ENCODE measurements around the gene BPIFB6.

Gene BPIFB6

GRCh38 chr20:33030569-33030968, 879 bp upstream of the BPIFB6 start:
- Histone ChIP-seq H3K27me3 (ENCODE audit: insufficient read depth, low read depth, severe bottlenecking) (no peaks in the 10 kb centered on the region), H3K4me3 (ENCODE audit: low read depth, low read length) (no peak overlapping the region), H3K36me3 (no peaks in the 10 kb centered on the region), H3K9me3 (ENCODE audit: severe bottlenecking) (no peaks in the 10 kb centered on the region), H3K27ac (no peak overlapping the region)
- DNase-seq: no peak
- TF ChIP-seq CTCF (IDR thresholded peaks at IDR 0.05; ENCODE audit: low read depth, low read length): no peak

GRCh38 chr20:33032555-33032954, 1.1 kb downstream of the BPIFB6 start:
- no peak overlapping the region for H3K27ac ChIP-seq
- DNase-seq: no peak
- H3K4me3 ChIP-seq (ENCODE audit: low read depth, low read length): no peak overlapping the region
- H3K9me3 ChIP-seq (ENCODE audit: severe bottlenecking): no peaks in the 10 kb centered on the region
- H3K27me3 ChIP-seq (ENCODE audit: insufficient read depth, low read depth, severe bottlenecking): no peaks in the 10 kb centered on the region
- H3K36me3 ChIP-seq: no peaks in the 10 kb centered on the region
- TF ChIP-seq CTCF (IDR thresholded peaks at IDR 0.05; ENCODE audit: low read depth, low read length): no peak

- Histone ChIP-seq H3K27ac (no peak overlapping the region), H3K27me3 (ENCODE audit: insufficient read depth, low read depth, severe bottlenecking) (no peaks in the 10 kb centered on the region), H3K9me3 (ENCODE audit: severe bottlenecking) (no peaks in the 10 kb centered on the region), H3K36me3 (no peaks in the 10 kb centered on the region), H3K4me3 (ENCODE audit: low read depth, low read length) (no peak overlapping the region)
- DNase-seq: no peak
- no peak for TF ChIP-seq CTCF (IDR thresholded peaks at IDR 0.05; ENCODE audit: low read depth, low read length)
Observed at GRCh38 chr20:33033381-33033780, 1.9 kb downstream of the BPIFB6 start.

- DNase-seq: no peak
- TF ChIP-seq CTCF (IDR thresholded peaks at IDR 0.05; ENCODE audit: low read depth, low read length): no peak
- Histone ChIP-seq H3K36me3 (no peaks in the 10 kb centered on the region), H3K4me3 (ENCODE audit: low read depth, low read length) (no peak overlapping the region), H3K9me3 (ENCODE audit: severe bottlenecking) (no peaks in the 10 kb centered on the region), H3K27me3 (ENCODE audit: insufficient read depth, low read depth, severe bottlenecking) (no peaks in the 10 kb centered on the region), H3K27ac (no peak overlapping the region)
Observed at GRCh38 chr20:33034115-33034514, 2.7 kb downstream of the BPIFB6 start.

GRCh38 chr20:33034901-33035492, 3.5 kb downstream of the BPIFB6 start:
- no peaks in the 10 kb centered on the region for H3K9me3 ChIP-seq (ENCODE audit: severe bottlenecking)
- H3K27ac ChIP-seq: no peak overlapping the region
- H3K36me3 ChIP-seq: no peaks in the 10 kb centered on the region
- no peaks in the 10 kb centered on the region for H3K27me3 ChIP-seq (ENCODE audit: insufficient read depth, low read depth, severe bottlenecking)
- no peak for TF ChIP-seq CTCF (IDR thresholded peaks at IDR 0.05; ENCODE audit: low read depth, low read length)
- H3K4me3 ChIP-seq (ENCODE audit: low read depth, low read length): no peak overlapping the region
- no peak for DNase-seq

GRCh38 chr20:33037456-33037855, 6.0 kb downstream of the BPIFB6 start:
- H3K27me3 ChIP-seq (ENCODE audit: insufficient read depth, low read depth, severe bottlenecking): no peaks in the 10 kb centered on the region
- H3K27ac ChIP-seq: no peak overlapping the region
- no peaks in the 10 kb centered on the region for H3K36me3 ChIP-seq
- DNase-seq: no peak
- no peak for TF ChIP-seq CTCF (IDR thresholded peaks at IDR 0.05; ENCODE audit: low read depth, low read length)
- no peak overlapping the region for H3K4me3 ChIP-seq (ENCODE audit: low read depth, low read length)
- no peaks in the 10 kb centered on the region for H3K9me3 ChIP-seq (ENCODE audit: severe bottlenecking)

All from WERI-Rb-1 (cell line).